Activated T-helper 1 cell treated with anti-CD3 and anti-CD28 coated beads, Interleukin-12 subunit alpha, Interleukin-12 subunit beta, Interleukin-2, Interleukin-4 antibody, amounts not matched to agents 30 ng/mL and 10 ng/mL and 1 ng/mL, durations not matched to agents 14 hours and 24 hours and 36 hours (primary cell): Measurements from ENCODE around the gene ATIC. TPM values are rescaled to one million over a fixed set of nuclear protein-coding genes. Genes with fewer than 3 reads are reported as not detected.

Experiments
- DNase-seq: peaks from one replicate; pipeline ENCODE4 v3.0.0; 2021; ENCODE audit warnings: low spot score
- H3K27ac Mint-ChIP-seq: one replicate; pipeline ENCODE4 v1.8.0; 2021; ENCODE audit warnings: mild to moderate bottlenecking, mixed read lengths
- H3K27me3 Mint-ChIP-seq: one replicate; pipeline ENCODE4 v1.8.0; 2022; ENCODE audit warnings: mild to moderate bottlenecking, moderate library complexity, mixed read lengths; ENCODE audit not compliant: insufficient read depth
- H3K36me3 Mint-ChIP-seq: one replicate; pipeline ENCODE4 v1.8.0; 2021; ENCODE audit warnings: low read depth, mixed read lengths
- H3K4me1 Mint-ChIP-seq: one replicate; pipeline ENCODE4 v1.8.0; 2021; ENCODE audit warnings: low read depth, mixed read lengths
- H3K4me3 Mint-ChIP-seq: one replicate; pipeline ENCODE4 v1.8.0; 2021; ENCODE audit warnings: mild to moderate bottlenecking, moderate library complexity, mixed read lengths
- H3K9me3 Mint-ChIP-seq: one replicate; pipeline ENCODE4 v1.8.0; 2021; ENCODE audit warnings: mixed read lengths
- intact Hi-C: fragments of 100-400 bp; cut with micrococcal nuclease; formaldehyde crosslinking; loops from one replicate; pipeline ENCODE4 v1.15.1; 2024
- total RNA-seq: library from RNA; stranded (reverse); gene quantifications from 2 replicates; pipeline ENCODE4 v1.2.3, GENCODE V29; 2022

The ATIC gene
- total RNA-seq, 1 donor from 2014 or later: 299 TPM

DNA sequence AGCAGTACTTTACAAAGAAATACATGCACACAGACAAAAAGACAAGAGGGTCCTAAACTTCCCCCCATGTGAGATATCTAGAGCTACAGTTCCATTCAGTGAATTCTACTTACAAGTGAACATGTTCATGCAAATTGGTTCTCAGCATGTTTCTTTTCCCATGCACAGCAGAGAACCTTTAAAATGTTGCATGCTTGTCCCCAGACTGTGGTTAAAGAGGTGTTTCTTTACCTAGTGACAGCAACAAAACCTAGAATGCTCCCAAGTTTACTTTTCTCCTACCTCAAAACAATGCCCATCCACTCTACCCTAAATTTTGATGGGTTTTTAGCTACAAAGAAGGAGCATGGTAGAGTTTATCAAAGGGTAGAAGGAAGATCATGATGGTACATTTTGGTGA lies 80.3 kb downstream of the ATIC start:
- no peaks in the 10 kb centered on the region for H3K36me3 Mint-ChIP-seq
- no peak overlapping the region for H3K27ac Mint-ChIP-seq
- H3K4me1 Mint-ChIP-seq: no peaks in the 10 kb centered on the region
- intact Hi-C loops: no loop called here
- DNase-seq: no peak
- peaks cover 4% of the 10 kb centered on the region for H3K27me3 Mint-ChIP-seq
- H3K4me3 Mint-ChIP-seq: no peak overlapping the region
- no peaks in the 10 kb centered on the region for H3K9me3 Mint-ChIP-seq

- DNase-seq: no peak
- peaks cover 4% of the 10 kb centered on the region for H3K27me3 Mint-ChIP-seq
- no peak overlapping the region for H3K4me3 Mint-ChIP-seq
- H3K4me1 Mint-ChIP-seq: no peaks in the 10 kb centered on the region
- H3K9me3 Mint-ChIP-seq: no peaks in the 10 kb centered on the region
- intact Hi-C loops: no loop called here
- H3K27ac Mint-ChIP-seq: no peak overlapping the region
- H3K36me3 Mint-ChIP-seq: no peaks in the 10 kb centered on the region
These were observed 80.9 kb downstream of the ATIC start for GRCh38 chr2:215392687-215393270.

- no peak for DNase-seq
- no peaks in the 10 kb centered on the region for H3K4me1 Mint-ChIP-seq
- H3K27ac Mint-ChIP-seq: no peak overlapping the region
- H3K9me3 Mint-ChIP-seq: no peaks in the 10 kb centered on the region
- H3K36me3 Mint-ChIP-seq: no peaks in the 10 kb centered on the region
- no peak overlapping the region for H3K4me3 Mint-ChIP-seq
- intact Hi-C loops: no loop called here
- H3K27me3 Mint-ChIP-seq: peaks cover 6% of the 10 kb centered on the region
These were observed 82.4 kb downstream of the ATIC start for GRCh38 chr2:215394102-215394805.

DNA sequence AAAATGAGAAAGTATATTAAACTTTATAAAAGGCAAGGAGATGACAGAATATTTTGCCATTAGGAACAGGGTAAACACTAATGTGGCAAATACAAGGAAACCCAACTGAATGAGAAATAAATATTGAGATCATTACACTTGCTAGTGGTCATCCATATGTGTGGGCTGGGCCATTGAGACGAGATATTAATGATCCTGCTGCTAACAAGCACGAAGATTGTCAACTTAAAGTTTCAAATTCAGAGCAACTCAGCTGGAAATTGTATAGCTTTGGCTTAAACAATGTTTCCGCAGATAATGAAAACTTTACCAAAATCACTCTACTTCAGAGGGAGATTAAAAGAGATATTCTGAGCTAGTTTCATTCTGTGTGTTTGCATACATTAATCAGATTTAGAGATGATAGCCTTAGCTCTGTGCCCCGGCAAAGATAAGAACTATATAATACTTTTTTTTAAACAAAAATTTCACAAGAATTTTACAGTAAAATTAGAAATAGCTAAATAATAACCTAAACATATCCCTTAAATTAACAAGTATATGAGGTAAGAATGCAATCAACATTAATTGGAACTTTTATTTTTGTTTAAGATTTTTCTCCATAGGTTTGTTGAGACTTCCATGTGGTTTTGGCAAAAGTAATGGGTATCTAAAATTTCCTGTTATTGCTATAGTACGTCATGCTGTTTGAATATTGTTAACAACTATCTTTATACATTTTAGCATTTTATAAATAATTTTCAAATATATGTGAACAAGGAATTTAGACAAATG lies 84.0 kb downstream of the ATIC start:
- H3K9me3 Mint-ChIP-seq: no peaks in the 10 kb centered on the region
- H3K27ac Mint-ChIP-seq: no peak overlapping the region
- H3K36me3 Mint-ChIP-seq: no peaks in the 10 kb centered on the region
- intact Hi-C loops: no loop called here
- peaks cover 4% of the 10 kb centered on the region for H3K27me3 Mint-ChIP-seq
- H3K4me1 Mint-ChIP-seq: no peaks in the 10 kb centered on the region
- H3K4me3 Mint-ChIP-seq: no peak overlapping the region
- no peak for DNase-seq

GRCh38 chr2:215396595-215397313 lies 84.9 kb downstream of the ATIC start:
- Mint-ChIP-seq H3K27me3 (peaks cover 7% of the 10 kb centered on the region), H3K9me3 (no peaks in the 10 kb centered on the region), H3K4me1 (no peaks in the 10 kb centered on the region), H3K27ac (no peak overlapping the region), H3K4me3 (no peak overlapping the region), H3K36me3 (no peaks in the 10 kb centered on the region)
- intact Hi-C loops: no loop called here
- DNase-seq: no peak

DNA sequence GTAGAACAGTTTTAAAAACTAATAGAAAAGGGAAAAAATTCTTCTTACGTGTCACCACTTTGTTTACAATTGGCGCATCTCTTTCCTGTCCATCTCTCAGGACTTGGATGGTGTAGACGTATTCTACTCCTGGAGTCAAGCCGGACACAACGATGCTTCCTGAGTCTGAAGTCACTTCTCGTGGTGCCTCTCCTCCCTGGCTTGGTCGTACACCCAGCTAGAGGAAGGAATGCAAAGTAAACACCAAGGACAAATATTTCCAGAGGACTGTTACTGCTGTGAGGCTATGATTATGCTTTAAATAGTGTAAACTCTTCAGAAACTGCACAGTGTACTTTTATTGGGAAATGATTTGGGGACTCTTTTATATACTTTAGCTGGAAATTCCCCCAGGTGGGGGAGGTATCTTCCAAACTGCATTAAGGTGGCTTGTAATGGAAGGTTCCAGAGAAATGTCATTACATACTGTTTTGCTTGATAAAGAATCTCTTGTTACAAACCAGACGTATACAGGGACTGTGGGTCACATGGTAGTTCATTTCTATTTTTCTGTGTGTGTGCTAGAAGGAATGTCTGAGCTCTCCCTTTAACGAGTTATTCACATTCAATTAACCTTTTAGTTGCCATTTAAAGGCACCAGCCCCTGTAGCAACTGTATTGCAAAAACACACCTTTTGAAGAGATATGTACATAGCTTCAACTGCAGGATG lies 85.9 kb downstream of the ATIC start:
- no peak overlapping the region for H3K4me3 Mint-ChIP-seq
- intact Hi-C loops: no loop called here
- H3K27ac Mint-ChIP-seq: no peak overlapping the region
- no peaks in the 10 kb centered on the region for H3K4me1 Mint-ChIP-seq
- no peaks in the 10 kb centered on the region for H3K9me3 Mint-ChIP-seq
- peaks cover 7% of the 10 kb centered on the region for H3K27me3 Mint-ChIP-seq
- no peaks in the 10 kb centered on the region for H3K36me3 Mint-ChIP-seq
- DNase-seq: no peak

DNA sequence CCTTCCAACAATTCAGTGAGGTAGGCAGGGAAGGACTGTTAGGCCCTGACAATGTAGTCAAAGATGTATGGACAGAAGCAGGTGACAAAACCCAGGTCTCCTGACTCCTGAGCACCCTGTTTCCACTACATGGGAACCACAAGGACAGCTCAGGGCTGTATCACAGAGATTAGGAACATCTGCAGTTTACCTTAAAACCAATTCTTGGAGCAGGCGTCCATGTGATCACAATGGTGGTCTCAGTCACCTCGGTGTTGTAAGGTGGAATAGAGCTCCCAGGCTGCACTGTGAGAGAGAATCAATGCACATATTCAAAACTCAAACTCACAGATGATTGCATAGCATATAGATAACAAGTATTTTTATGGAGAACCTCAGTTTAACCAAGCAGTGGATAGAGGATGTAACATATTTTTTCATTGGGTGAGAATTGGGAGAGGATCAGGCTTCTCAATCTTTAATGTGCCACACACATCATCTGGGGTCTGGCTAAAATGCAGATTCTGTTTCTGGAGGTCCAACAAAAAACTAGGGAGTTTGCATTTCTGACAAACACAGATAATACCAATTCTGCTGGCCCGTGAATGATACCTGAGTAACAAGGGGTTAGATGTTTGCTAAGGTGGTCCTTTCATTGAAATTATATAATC lies 87.3 kb downstream of the ATIC start:
- peaks cover 10% of the 10 kb centered on the region for H3K27me3 Mint-ChIP-seq
- DNase-seq: no peak
- no peaks in the 10 kb centered on the region for H3K4me1 Mint-ChIP-seq
- intact Hi-C loops: no loop called here
- H3K27ac Mint-ChIP-seq: no peak overlapping the region
- H3K9me3 Mint-ChIP-seq: no peaks in the 10 kb centered on the region
- H3K4me3 Mint-ChIP-seq: no peak overlapping the region
- H3K36me3 Mint-ChIP-seq: no peaks in the 10 kb centered on the region

Other genes starting within 250 kb of the ATIC start
- gene ABCA12, start 173.4 kb upstream of the ATIC start, total RNA-seq: not detected in 2 replicates
- gene FN1, start 124.0 kb downstream of the ATIC start, total RNA-seq: 1.6 and 2.7 TPM in 2 replicates